Neural cell (in vitro differentiated cells): Measurements from ENCODE around the gene TFE3. TPM values are rescaled to one million over a fixed set of nuclear protein-coding genes. Genes with fewer than 3 reads are reported as not detected.

Experiments
- H2AFZ ChIP-seq: fragments of 200-600, 300-800 bp; sonication (generic), shearing (Covaris generic); 2 replicates; pipeline ENCODE4 v1.6.0; 2014; ENCODE audit warnings: low read depth, mild to moderate bottlenecking, antibody characterized with exemption, low read length, moderate library complexity
- H3F3A ChIP-seq: fragments of 200-600 bp; shearing (Covaris generic); 2 replicates; pipeline ENCODE4 v1.6.1; 2016; ENCODE audit warnings: mild to moderate bottlenecking, moderate library complexity, mixed read lengths, antibody characterized with exemption, low read length; ENCODE audit not compliant: insufficient read depth, poor library complexity, severe bottlenecking
- H3K27ac ChIP-seq: fragments of 200-600, 300-800 bp; sonication (generic), shearing (Covaris generic); 2 replicates; pipeline ENCODE4 v1.5.1; 2014; ENCODE audit warnings: mild to moderate bottlenecking, low read length, moderate library complexity
- H3K27me3 ChIP-seq: fragments of 300-800, 200-600 bp; sonication (generic), shearing (Covaris generic); 2 replicates; pipeline ENCODE4 v1.6.0; 2014; ENCODE audit warnings: mild to moderate bottlenecking, low read depth, low read length, moderate library complexity; ENCODE audit not compliant: insufficient read depth
- H3K36me3 ChIP-seq: fragments of 300-800, 200-600 bp; sonication (generic), shearing (Covaris generic); 2 replicates; pipeline ENCODE4 v1.5.1; 2014; ENCODE audit warnings: mild to moderate bottlenecking, antibody characterized with exemption, low read length, moderate library complexity; ENCODE audit not compliant: insufficient read depth
- H3K4me2 ChIP-seq: fragments of 300-800, 200-600 bp; sonication (generic), shearing (Covaris generic); 2 replicates; pipeline ENCODE4 v1.6.0; 2014; ENCODE audit warnings: mild to moderate bottlenecking, low read length
- H3K4me3 ChIP-seq: fragments of 300-800, 200-600 bp; sonication (generic), shearing (Covaris generic); 2 replicates; pipeline ENCODE4 v1.5.1; 2014; ENCODE audit warnings: mild to moderate bottlenecking, low read length, moderate library complexity
- H3K79me2 ChIP-seq: fragments of 200-600 bp; shearing (Covaris generic); replicated peaks from 2 replicates; pipeline ENCODE4 v1.6.0; 2014; ENCODE audit warnings: mild to moderate bottlenecking, low read length, moderate library complexity; ENCODE audit not compliant: insufficient read depth
- H3K9ac ChIP-seq: fragments of 300-800, 200-600 bp; sonication (generic), shearing (Covaris generic); 2 replicates; pipeline ENCODE4 v1.6.1; 2016; ENCODE audit warnings: mild to moderate bottlenecking, low read length, mixed read lengths
- H3K9me2 ChIP-seq: fragments of 200-600 bp; shearing (Covaris generic); 2 replicates; pipeline ENCODE4 v1.6.1; 2016; ENCODE audit warnings: mild to moderate bottlenecking, low read length, mixed read lengths; ENCODE audit not compliant: insufficient read depth
- H3K9me3 ChIP-seq: fragments of 200-600, 300-800 bp; sonication (generic), shearing (Covaris generic); 2 replicates; pipeline ENCODE4 v1.6.1; 2016; ENCODE audit warnings: mild to moderate bottlenecking, mixed run types, low read length, moderate library complexity, mixed read lengths
- H4K20me1 ChIP-seq: fragments of 200-600 bp; shearing (Covaris generic); 2 replicates; pipeline ENCODE4 v1.6.1; 2016; ENCODE audit warnings: mild to moderate bottlenecking, mixed run types; ENCODE audit not compliant: insufficient read depth
- EP300 ChIP-seq: fragments of 450-650 bp; conservative IDR thresholded peaks from 2 replicates; pipeline ENCODE4 v1.6.1; 2014; ENCODE audit warnings: antibody characterized with exemption, mild to moderate bottlenecking, moderate library complexity; ENCODE audit not compliant: poor library complexity, severe bottlenecking
- EZH2 ChIP-seq: fragments of 200-600, 300-800 bp; shearing (Covaris generic), sonication (generic); IDR thresholded peaks from 2 replicates; pipeline ENCODE4 v1.6.1; 2014; ENCODE audit warnings: antibody characterized with exemption, low read length, borderline replicate concordance, mild to moderate bottlenecking; ENCODE audit not compliant: insufficient read depth, poor library complexity, severe bottlenecking
- MXI1 ChIP-seq: fragments of 450-650 bp; conservative IDR thresholded peaks from 2 replicates; pipeline ENCODE4 v1.6.1; 2014; ENCODE audit warnings: antibody characterized with exemption, mild to moderate bottlenecking; ENCODE audit not compliant: poor library complexity, severe bottlenecking
- POLR2AphosphoS5 ChIP-seq: IDR thresholded peaks from 2 replicates; pipeline ENCODE4 v1.6.1; 2012
- RAD21 ChIP-seq: fragments of 450-650 bp; conservative IDR thresholded peaks from 2 replicates; pipeline ENCODE4 v1.6.1; 2014; ENCODE audit warnings: antibody characterized with exemption, mild to moderate bottlenecking, moderate library complexity
- REST ChIP-seq: IDR thresholded peaks from 2 replicates; pipeline ENCODE4 v1.6.1; 2012; ENCODE audit warnings: borderline replicate concordance
- SMC3 ChIP-seq: fragments of 450-650 bp; conservative IDR thresholded peaks from 2 replicates; pipeline ENCODE4 v1.6.1; 2014; ENCODE audit warnings: antibody characterized with exemption, mild to moderate bottlenecking, moderate library complexity; ENCODE audit not compliant: poor library complexity
- TAF1 ChIP-seq: IDR thresholded peaks from 2 replicates; pipeline ENCODE4 v1.6.1; 2012; ENCODE audit warnings: low read depth
- polyA plus RNA-seq: library from polyadenylated mRNA; depleted of rRNA; stranded (reverse); fragments of >200 nt; gene quantifications from 2 replicates; pipeline ENCODE4 v1.2.3, GENCODE V29; 2014
- TF ChIP-seq, protein P1 (sequence below): fragments of 450-650 bp; IDR thresholded peaks from 2 replicates; pipeline ENCODE4 v1.5.1; 2014; ENCODE audit warnings: antibody characterized with exemption, mild to moderate bottlenecking, moderate library complexity; ENCODE audit not compliant: poor library complexity, severe bottlenecking

The TFE3 gene
- polyA plus RNA-seq, 1 donor from 2014 or later = 8.9 TPM

DNA sequence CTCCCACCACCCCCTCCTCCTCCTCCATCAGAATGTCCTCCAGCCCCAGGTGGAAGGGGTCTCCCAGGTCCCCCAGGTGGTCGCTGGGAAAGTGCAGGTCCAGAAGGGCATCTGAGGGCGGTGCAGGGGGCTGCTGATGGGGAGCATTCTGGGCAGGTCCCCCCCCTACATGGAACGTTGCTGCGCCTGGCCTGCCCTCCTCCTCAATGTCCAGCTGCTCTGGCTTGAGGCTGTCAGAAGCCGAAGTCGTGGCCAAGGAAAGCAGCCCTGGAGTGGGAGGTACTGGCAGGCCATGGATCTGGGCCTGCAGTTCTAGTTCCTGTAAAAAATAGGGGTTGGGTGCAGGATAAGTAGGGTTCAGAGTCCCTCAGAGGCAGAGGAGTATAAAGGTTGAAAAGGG lies 12.9 kb downstream of the TFE3 start:
- Histone ChIP-seq H3K4me3 (no peak overlapping the region), H3F3A (no peaks in the 10 kb centered on the region), H3K9me3 (no peaks in the 10 kb centered on the region), H3K79me2 (no peaks in the 10 kb centered on the region), H3K27ac (no peak overlapping the region), H3K27me3 (no peaks in the 10 kb centered on the region), H3K36me3 (no peaks in the 10 kb centered on the region), H4K20me1 (no peaks in the 10 kb centered on the region), H3K9ac (no peak overlapping the region), H2AFZ (no peak overlapping the region), H3K4me2 (no peak overlapping the region), H3K9me2 (no peaks in the 10 kb centered on the region)
- TF ChIP-seq POLR2AphosphoS5 (no peak), EP300 (no peak), EZH2 (no peak), RAD21 (no peak), MXI1 (no peak), SMC3 (no peak), REST (no peak), TAF1 (no peak)
- TF ChIP-seq, protein P1, sequence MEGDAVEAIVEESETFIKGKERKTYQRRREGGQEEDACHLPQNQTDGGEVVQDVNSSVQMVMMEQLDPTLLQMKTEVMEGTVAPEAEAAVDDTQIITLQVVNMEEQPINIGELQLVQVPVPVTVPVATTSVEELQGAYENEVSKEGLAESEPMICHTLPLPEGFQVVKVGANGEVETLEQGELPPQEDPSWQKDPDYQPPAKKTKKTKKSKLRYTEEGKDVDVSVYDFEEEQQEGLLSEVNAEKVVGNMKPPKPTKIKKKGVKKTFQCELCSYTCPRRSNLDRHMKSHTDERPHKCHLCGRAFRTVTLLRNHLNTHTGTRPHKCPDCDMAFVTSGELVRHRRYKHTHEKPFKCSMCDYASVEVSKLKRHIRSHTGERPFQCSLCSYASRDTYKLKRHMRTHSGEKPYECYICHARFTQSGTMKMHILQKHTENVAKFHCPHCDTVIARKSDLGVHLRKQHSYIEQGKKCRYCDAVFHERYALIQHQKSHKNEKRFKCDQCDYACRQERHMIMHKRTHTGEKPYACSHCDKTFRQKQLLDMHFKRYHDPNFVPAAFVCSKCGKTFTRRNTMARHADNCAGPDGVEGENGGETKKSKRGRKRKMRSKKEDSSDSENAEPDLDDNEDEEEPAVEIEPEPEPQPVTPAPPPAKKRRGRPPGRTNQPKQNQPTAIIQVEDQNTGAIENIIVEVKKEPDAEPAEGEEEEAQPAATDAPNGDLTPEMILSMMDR = no peak

DNA sequence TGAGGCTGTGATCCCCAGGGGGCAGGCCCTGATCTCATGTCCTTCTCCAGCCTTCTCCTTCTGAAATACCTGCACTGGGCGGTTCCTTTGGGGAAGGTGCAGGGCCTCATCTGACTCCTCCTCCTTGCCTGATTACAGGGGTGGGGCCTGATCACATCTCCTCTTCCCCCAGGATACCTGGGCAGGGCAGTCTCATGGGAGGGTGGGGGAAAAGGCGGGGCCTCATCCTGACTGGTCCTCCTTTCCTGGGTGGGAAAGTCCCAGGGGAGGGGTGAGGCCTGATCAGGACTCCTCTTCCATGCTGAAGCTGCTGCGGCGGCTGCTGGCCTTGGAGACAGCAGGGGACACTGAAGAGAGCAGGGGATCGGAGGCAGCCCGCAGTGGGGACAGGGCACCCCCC lies 13.3 kb downstream of the TFE3 start:
- H4K20me1 ChIP-seq = no peaks in the 10 kb centered on the region
- no peaks in the 10 kb centered on the region for H3K9me3 ChIP-seq
- no peak overlapping the region for H3K9ac ChIP-seq
- H2AFZ ChIP-seq = no peak overlapping the region
- TF ChIP-seq SMC3 (no peak), TAF1 (no peak), MXI1 (no peak), EZH2 (no peak), EP300 (no peak), RAD21 (no peak), REST (no peak), POLR2AphosphoS5 (no peak)
- TF ChIP-seq, protein P1 = no peak
- no peaks in the 10 kb centered on the region for H3K36me3 ChIP-seq
- no peaks in the 10 kb centered on the region for H3K9me2 ChIP-seq
- no peaks in the 10 kb centered on the region for H3K79me2 ChIP-seq
- H3K4me3 ChIP-seq = no peak overlapping the region
- H3K27me3 ChIP-seq = no peaks in the 10 kb centered on the region
- H3K4me2 ChIP-seq = no peak overlapping the region
- no peak overlapping the region for H3K27ac ChIP-seq
- no peaks in the 10 kb centered on the region for H3F3A ChIP-seq
